GM19025 (cell line): Measurements from ENCODE around the gene SPON1.
"Not testable (repeated sequence)": the region's sequence is repeated elsewhere in the genome, so short reads cannot be mapped to it uniquely, and the experiment has no call there.

ENCODE experiments used
- ATAC-seq: cut with Tn5 transposase; IDR thresholded peaks from one replicate; pipeline ENCODE4 v1.9.1; 2021; ENCODE audit warnings: mild to moderate bottlenecking, low read depth, moderate library complexity; ENCODE audit not compliant: unreplicated experiment

SPON1 gene

GRCh38 chr11:14075118-14076078 is 112.9 kb downstream of the SPON1 start:
- ATAC-seq, result no peak

- no peak for ATAC-seq
Observed at GRCh38 chr11:14079011-14079410, 116.5 kb downstream of the SPON1 start.

GRCh38 chr11:14079797-14080196 is 117.3 kb downstream of the SPON1 start:
- no peak for ATAC-seq

- ATAC-seq, result no peak
Observed at GRCh38 chr11:14081581-14082231, 119.2 kb downstream of the SPON1 start.

- no peak for ATAC-seq
Observed at GRCh38 chr11:14082338-14082737, 119.8 kb downstream of the SPON1 start.

- not testable (repeated sequence) for ATAC-seq
Observed at GRCh38 chr11:14088861-14089260, 126.3 kb downstream of the SPON1 start.

- no peak for ATAC-seq
Observed at GRCh38 chr11:14089690-14090462, 127.4 kb downstream of the SPON1 start.

GRCh38 chr11:14090631-14091030 is 128.1 kb downstream of the SPON1 start:
- ATAC-seq, result not testable (repeated sequence)

GRCh38 chr11:14093065-14093464 is 130.5 kb downstream of the SPON1 start:
- no peak for ATAC-seq

- ATAC-seq, result no peak
Observed at GRCh38 chr11:14094481-14095037, 132.0 kb downstream of the SPON1 start.

GRCh38 chr11:14095882-14096281 is 133.4 kb downstream of the SPON1 start:
- no peak for ATAC-seq

- ATAC-seq, result no peak
Observed at GRCh38 chr11:14096606-14097005, 134.1 kb downstream of the SPON1 start.

- ATAC-seq, result no peak
Observed at GRCh38 chr11:14101388-14101787, 138.9 kb downstream of the SPON1 start.

GRCh38 chr11:14102766-14103165 is 140.2 kb downstream of the SPON1 start:
- no peak for ATAC-seq

GRCh38 chr11:14105446-14105845 is 142.9 kb downstream of the SPON1 start:
- ATAC-seq, result no peak

GRCh38 chr11:14106303-14107049 is 144.0 kb downstream of the SPON1 start:
- no peak for ATAC-seq

GRCh38 chr11:14107050-14107430 is 144.5 kb downstream of the SPON1 start:
- no peak for ATAC-seq

GRCh38 chr11:14109742-14110141 is 147.2 kb downstream of the SPON1 start:
- no peak for ATAC-seq

GRCh38 chr11:14110629-14111028 is 148.1 kb downstream of the SPON1 start:
- no peak for ATAC-seq

GRCh38 chr11:14111496-14111895 is 149.0 kb downstream of the SPON1 start:
- no peak for ATAC-seq
